Measurements from ENCODE around the gene GPR15. TPM values are rescaled to one million over a fixed set of nuclear protein-coding genes. Genes with fewer than 3 reads are reported as not detected.

GPR15 gene
- total RNA-seq, 1 donor from 2014 or later = not detected

GRCh38 chr3:98577178-98577895, 45.6 kb downstream of the GPR15 start:
- Mint-ChIP-seq H3K27me3 (ENCODE audit: unreplicated experiment) (no peaks in the 10 kb centered on the region), H3K9me3 (ENCODE audit: unreplicated experiment) (no peaks in the 10 kb centered on the region), H3K27ac (ENCODE audit: unreplicated experiment) (no peak overlapping the region), H3K4me1 (ENCODE audit: unreplicated experiment) (peaks cover 12% of the 10 kb centered on the region), H3K4me3 (ENCODE audit: unreplicated experiment) (no peak overlapping the region), H3K36me3 (ENCODE audit: low read depth, unreplicated experiment) (peaks cover 21% of the 10 kb centered on the region)
- DNase-seq (ENCODE audit: low spot score) = no peak
- TF ChIP-seq CTCF (IDR thresholded peaks at IDR 0.05; ENCODE audit: unreplicated experiment) = no peak

GRCh38 chr3:98580401-98581386, 48.9 kb downstream of the GPR15 start:
- Mint-ChIP-seq H3K4me3 (ENCODE audit: unreplicated experiment) (no peak overlapping the region), H3K9me3 (ENCODE audit: unreplicated experiment) (no peaks in the 10 kb centered on the region), H3K27ac (ENCODE audit: unreplicated experiment) (no peak overlapping the region), H3K4me1 (ENCODE audit: unreplicated experiment) (peaks cover 6% of the 10 kb centered on the region), H3K36me3 (ENCODE audit: low read depth, unreplicated experiment) (peaks cover 21% of the 10 kb centered on the region), H3K27me3 (ENCODE audit: unreplicated experiment) (no peaks in the 10 kb centered on the region)
- DNase-seq (ENCODE audit: low spot score) = no peak
- TF ChIP-seq CTCF (IDR thresholded peaks at IDR 0.05; ENCODE audit: unreplicated experiment) = no peak

DNA sequence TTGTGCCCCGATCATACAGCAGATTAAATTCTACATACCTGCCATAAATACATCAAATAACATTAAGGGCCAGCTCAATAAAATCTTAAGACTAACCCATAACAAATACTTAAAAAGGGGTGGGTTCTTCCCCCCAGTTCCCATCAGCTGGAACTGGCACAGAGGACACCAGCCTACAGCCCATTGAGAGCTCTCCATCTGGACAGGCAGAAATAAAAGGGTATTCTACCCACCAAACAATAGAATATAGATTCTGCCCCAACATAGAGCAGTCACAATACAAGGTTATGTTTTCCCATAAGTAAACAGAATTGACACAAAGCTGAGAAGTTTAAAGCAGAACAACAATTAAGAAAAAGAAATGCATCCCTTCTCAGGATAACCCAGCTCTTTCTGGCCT, 49.7 kb downstream of the GPR15 start:
- Mint-ChIP-seq H3K4me3 (ENCODE audit: unreplicated experiment) (no peak overlapping the region), H3K27ac (ENCODE audit: unreplicated experiment) (no peak overlapping the region), H3K27me3 (ENCODE audit: unreplicated experiment) (no peaks in the 10 kb centered on the region), H3K4me1 (ENCODE audit: unreplicated experiment) (peaks cover 6% of the 10 kb centered on the region), H3K36me3 (ENCODE audit: low read depth, unreplicated experiment) (peaks cover 21% of the 10 kb centered on the region), H3K9me3 (ENCODE audit: unreplicated experiment) (no peaks in the 10 kb centered on the region)
- DNase-seq (ENCODE audit: low spot score) = no peak
- TF ChIP-seq CTCF (IDR thresholded peaks at IDR 0.05; ENCODE audit: unreplicated experiment) = no peak

DNA sequence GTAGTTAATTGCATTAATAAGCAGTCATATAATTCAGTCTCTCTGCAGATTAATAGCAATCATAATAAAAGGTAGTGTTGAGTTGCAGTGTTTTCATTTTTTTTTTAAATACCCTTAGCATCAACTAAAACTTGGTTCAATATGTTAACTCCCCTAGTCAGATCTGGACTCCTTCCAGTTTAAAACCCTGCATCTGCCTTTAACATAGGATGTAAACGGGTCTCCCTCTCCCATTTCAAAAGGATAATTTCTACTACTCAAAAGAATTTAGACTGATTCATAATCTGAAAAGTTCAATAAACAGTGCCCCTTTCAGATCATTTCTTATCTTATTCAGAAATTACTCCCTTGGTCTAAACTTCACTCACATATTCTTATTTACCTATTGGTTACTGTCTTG, 50.3 kb downstream of the GPR15 start:
- Mint-ChIP-seq H3K36me3 (ENCODE audit: low read depth, unreplicated experiment) (peaks cover 16% of the 10 kb centered on the region), H3K4me1 (ENCODE audit: unreplicated experiment) (peaks cover 5% of the 10 kb centered on the region), H3K9me3 (ENCODE audit: unreplicated experiment) (no peaks in the 10 kb centered on the region), H3K27ac (ENCODE audit: unreplicated experiment) (no peak overlapping the region), H3K4me3 (ENCODE audit: unreplicated experiment) (no peak overlapping the region), H3K27me3 (ENCODE audit: unreplicated experiment) (no peaks in the 10 kb centered on the region)
- DNase-seq (ENCODE audit: low spot score) = no peak
- TF ChIP-seq CTCF (IDR thresholded peaks at IDR 0.05; ENCODE audit: unreplicated experiment) = no peak

Measured in endothelial cell (in vitro differentiated cells).